ENCODE data around the gene SPIB.

The SPIB gene

GRCh38 chr19:50476907-50477238 lies 58.1 kb downstream of the SPIB start:
- Mint-ChIP-seq H3K4me1 (peaks cover 38% of the 10 kb centered on the region), H3K27ac (ENCODE audit: low read depth) (peak overlapping the region; percentile 96), H3K4me3 (peak overlapping the region; percentile 96), H3K27me3 (no peaks in the 10 kb centered on the region), H3K9me3 (no peaks in the 10 kb centered on the region), H3K36me3 (ENCODE audit: insufficient read depth) (peaks cover 35% of the 10 kb centered on the region)
- no peak for ATAC-seq (replicated peaks; ENCODE audit: extremely low read depth, poor library complexity, severe bottlenecking)
- no peak for DNase-seq (ENCODE audit: low spot score in 2 of 2)

- H3K27ac Mint-ChIP-seq (ENCODE audit: low read depth) = peak overlapping the region; percentile 96
- H3K9me3 Mint-ChIP-seq = no peaks in the 10 kb centered on the region
- H3K27me3 Mint-ChIP-seq = no peaks in the 10 kb centered on the region
- H3K36me3 Mint-ChIP-seq (ENCODE audit: insufficient read depth) = peaks cover 33% of the 10 kb centered on the region
- H3K4me1 Mint-ChIP-seq = peaks cover 38% of the 10 kb centered on the region
- DNase-seq (ENCODE audit: low spot score in 2 of 2) = no peak
- ATAC-seq (replicated peaks; ENCODE audit: extremely low read depth, poor library complexity, severe bottlenecking) = no peak
- peak overlapping the region; percentile 96 for H3K4me3 Mint-ChIP-seq
These were observed 59.2 kb downstream of the SPIB start for GRCh38 chr19:50477751-50478515.

- H3K27ac Mint-ChIP-seq (ENCODE audit: low read depth) = peak overlapping the region; percentile 71
- H3K4me1 Mint-ChIP-seq = peaks cover 38% of the 10 kb centered on the region
- H3K4me3 Mint-ChIP-seq = peak overlapping the region; percentile 31
- H3K36me3 Mint-ChIP-seq (ENCODE audit: insufficient read depth) = peaks cover 38% of the 10 kb centered on the region
- H3K27me3 Mint-ChIP-seq = no peaks in the 10 kb centered on the region
- no peak for ATAC-seq (replicated peaks; ENCODE audit: extremely low read depth, poor library complexity, severe bottlenecking)
- no peaks in the 10 kb centered on the region for H3K9me3 Mint-ChIP-seq
- DNase-seq (ENCODE audit: low spot score in 2 of 2) = no peak
These were observed 60.4 kb downstream of the SPIB start for GRCh38 chr19:50478901-50479715.

- no peak for ATAC-seq (replicated peaks; ENCODE audit: extremely low read depth, poor library complexity, severe bottlenecking)
- Mint-ChIP-seq H3K9me3 (no peaks in the 10 kb centered on the region), H3K36me3 (ENCODE audit: insufficient read depth) (peaks cover 41% of the 10 kb centered on the region), H3K4me3 (no peak overlapping the region), H3K27me3 (no peaks in the 10 kb centered on the region), H3K4me1 (peaks cover 38% of the 10 kb centered on the region), H3K27ac (ENCODE audit: low read depth) (peak overlapping the region; percentile 71)
- DNase-seq (ENCODE audit: low spot score in 2 of 2) = no peak
These were observed 61.1 kb downstream of the SPIB start for GRCh38 chr19:50479761-50480251.

GRCh38 chr19:50480281-50481111 lies 61.8 kb downstream of the SPIB start:
- Mint-ChIP-seq H3K4me1 (peaks cover 38% of the 10 kb centered on the region), H3K27me3 (no peaks in the 10 kb centered on the region), H3K27ac (ENCODE audit: low read depth) (peak overlapping the region; percentile 89), H3K36me3 (ENCODE audit: insufficient read depth) (peaks cover 36% of the 10 kb centered on the region), H3K9me3 (no peaks in the 10 kb centered on the region), H3K4me3 (no peak overlapping the region)
- no peak for DNase-seq (ENCODE audit: low spot score in 2 of 2)
- ATAC-seq (replicated peaks; ENCODE audit: extremely low read depth, poor library complexity, severe bottlenecking) = no peak
